Brain microvascular endothelial cell (primary cell): ENCODE measurements around the gene ROR1.

Experiments used
- DNase-seq: peaks from one replicate; pipeline ENCODE4 v3.0.0-alpha.2; 2020
- H3K27ac ChIP-seq: fragments of 250-450 bp; sonication (Bioruptor Pico); 2 replicates; pipeline ENCODE4 v1.5.1; 2020; ENCODE audit warnings: mild to moderate bottlenecking, moderate library complexity
- H3K27me3 ChIP-seq: fragments of 250-450 bp; sonication (Bioruptor Pico); replicated peaks from 2 replicates; pipeline ENCODE4 v1.5.1; 2020; ENCODE audit warnings: mild to moderate bottlenecking
- H3K36me3 ChIP-seq: fragments of 250-450 bp; sonication (Bioruptor Pico); replicated peaks from 2 replicates; pipeline ENCODE4 v1.5.1; 2020; ENCODE audit warnings: mild to moderate bottlenecking
- H3K4me3 ChIP-seq: 2 replicates; pipeline ENCODE4 v1.5.1; 2011; ENCODE audit warnings: low read depth, mild to moderate bottlenecking, control low read depth, low read length, moderate library complexity
- CTCF ChIP-seq: IDR thresholded peaks from 2 replicates; pipeline ENCODE4 v1.5.1; 2011; ENCODE audit warnings: low read depth, mild to moderate bottlenecking, moderate library complexity, low read length, control low read depth, inconsistent platforms; ENCODE audit errors: missing control alignments
- in situ Hi-C: cut with HindIII; loops from 2 replicates; pipeline ENCODE4 v1.10.0; 2017; ENCODE audit warnings: low sequenced_read_pairs, low pct_ligation_motif_present

Gene ROR1

GRCh38 chr1:64050601-64051000 is 276.8 kb downstream of the ROR1 start:
- no peak overlapping the region for H3K27ac ChIP-seq
- H3K27me3 ChIP-seq, result no peaks in the 10 kb centered on the region
- TF ChIP-seq CTCF, result no peak
- no peak for DNase-seq
- no peak overlapping the region for H3K4me3 ChIP-seq
- H3K36me3 ChIP-seq, result no peaks in the 10 kb centered on the region
- in situ Hi-C loops, result no loop called here

- H3K27ac ChIP-seq, result no peak overlapping the region
- no peaks in the 10 kb centered on the region for H3K36me3 ChIP-seq
- TF ChIP-seq CTCF, result no peak
- in situ Hi-C loops, result no loop called here
- no peaks in the 10 kb centered on the region for H3K27me3 ChIP-seq
- no peak for DNase-seq
- no peak overlapping the region for H3K4me3 ChIP-seq
Observed at GRCh38 chr1:64051796-64052195, 278.0 kb downstream of the ROR1 start.

GRCh38 chr1:64052777-64053176 is 279.0 kb downstream of the ROR1 start:
- no peak for TF ChIP-seq CTCF
- no peak overlapping the region for H3K27ac ChIP-seq
- no peak for DNase-seq
- no peak overlapping the region for H3K4me3 ChIP-seq
- H3K27me3 ChIP-seq, result no peaks in the 10 kb centered on the region
- in situ Hi-C loops, result no loop called here
- no peaks in the 10 kb centered on the region for H3K36me3 ChIP-seq

GRCh38 chr1:64055310-64055709 is 281.5 kb downstream of the ROR1 start:
- H3K4me3 ChIP-seq, result no peak overlapping the region
- DNase-seq, result no peak
- in situ Hi-C loops, result no loop called here
- no peaks in the 10 kb centered on the region for H3K36me3 ChIP-seq
- H3K27me3 ChIP-seq, result no peaks in the 10 kb centered on the region
- no peak for TF ChIP-seq CTCF
- no peak overlapping the region for H3K27ac ChIP-seq

GRCh38 chr1:64059556-64059955 is 285.7 kb downstream of the ROR1 start:
- H3K27me3 ChIP-seq, result no peaks in the 10 kb centered on the region
- no peak for TF ChIP-seq CTCF
- in situ Hi-C loops, result no loop called here
- no peak overlapping the region for H3K4me3 ChIP-seq
- DNase-seq, result no peak
- no peaks in the 10 kb centered on the region for H3K36me3 ChIP-seq
- no peak overlapping the region for H3K27ac ChIP-seq

- Histone ChIP-seq H3K27me3 (no peaks in the 10 kb centered on the region), H3K27ac (no peak overlapping the region), H3K4me3 (no peak overlapping the region), H3K36me3 (no peaks in the 10 kb centered on the region)
- no peak for TF ChIP-seq CTCF
- in situ Hi-C loops, result no loop called here
- no peak for DNase-seq
Observed at GRCh38 chr1:64060611-64061302, 286.9 kb downstream of the ROR1 start.
